ENCODE results near the gene HLA-DQB1.
"Not testable (repeated sequence)": the region's sequence is repeated elsewhere in the genome, so short reads cannot be mapped to it uniquely, and the experiment has no call there.

Gene HLA-DQB1

DNA sequence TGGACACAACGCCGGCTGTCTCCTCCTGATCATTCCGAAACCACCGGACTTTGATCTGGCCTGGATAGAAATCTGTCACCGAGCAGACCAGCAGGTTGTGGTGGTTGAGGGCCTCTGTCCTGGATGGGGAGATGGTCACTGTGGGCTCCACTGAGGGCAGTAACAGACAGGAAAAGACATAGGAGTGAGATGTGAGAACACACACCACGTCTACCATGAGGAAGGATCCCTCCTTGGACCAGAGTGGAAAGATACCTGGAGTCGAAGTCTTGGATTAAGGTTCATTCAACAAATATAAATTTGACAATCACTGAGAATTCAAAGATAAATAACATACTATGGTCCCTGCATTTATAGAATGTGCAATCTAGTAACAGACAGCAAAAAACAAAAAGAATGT is 4.4 kb downstream of the HLA-DQB1 start:
- no peak for DNase-seq

DNA sequence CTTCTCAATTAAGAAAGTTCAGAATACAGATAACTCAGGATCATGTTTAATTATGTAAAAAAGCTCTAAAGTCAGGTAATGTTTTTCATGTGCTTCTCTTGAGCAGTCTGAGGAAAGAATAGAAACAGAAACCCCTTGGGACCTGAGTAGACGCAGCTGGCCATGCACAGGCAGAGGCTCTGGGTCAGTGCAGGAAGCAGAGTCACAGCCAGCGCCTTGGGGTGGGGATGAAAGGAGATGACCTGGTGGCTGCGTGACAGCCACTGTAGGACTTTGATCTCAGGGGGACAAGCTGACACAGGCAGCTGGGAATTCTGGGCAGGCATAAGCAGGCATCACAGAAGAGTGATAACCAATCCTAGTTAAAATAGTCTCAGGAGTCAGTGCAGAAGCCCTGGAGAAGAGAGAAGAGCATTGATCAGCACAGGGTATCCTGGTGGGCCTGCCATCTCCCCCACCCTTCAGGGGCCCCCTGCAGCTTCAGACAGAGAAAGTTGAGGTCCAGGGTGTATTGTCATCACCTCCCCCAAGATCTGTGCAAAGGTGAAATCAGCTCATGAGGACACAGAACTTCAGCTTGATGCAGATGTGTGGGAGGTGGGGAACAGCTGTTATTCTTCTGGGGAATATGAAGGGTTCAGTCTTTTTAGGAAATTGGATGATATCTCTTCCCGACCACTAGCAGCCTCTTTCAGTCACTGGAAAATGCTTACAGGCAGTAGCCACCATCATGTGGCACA is 6.4 kb downstream of the HLA-DQB1 start:
- no peak for DNase-seq

GRCh38 chr6:32658268-32658897 is 8.1 kb downstream of the HLA-DQB1 start:
- peak; percentile 64 to 71 (median 65) for DNase-seq

DNA sequence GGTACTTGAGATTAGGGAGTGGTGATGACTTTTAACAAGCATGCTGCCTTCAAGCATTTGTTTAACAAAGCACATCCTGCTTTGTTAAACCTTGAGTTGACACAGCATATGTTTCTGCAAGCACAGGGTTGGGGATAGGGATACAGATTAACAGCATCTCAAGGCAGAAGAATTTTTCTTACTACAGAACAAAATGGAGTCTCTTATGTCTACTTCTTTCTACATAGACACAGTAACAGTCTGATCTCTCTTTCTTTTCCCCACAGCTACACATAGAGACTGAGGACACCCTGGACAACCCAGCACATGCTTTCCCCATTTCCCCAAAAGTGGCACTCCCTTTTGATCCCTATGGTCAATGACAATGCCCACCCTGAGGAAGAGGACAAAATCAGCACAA is 8.6 kb downstream of the HLA-DQB1 start:
- not testable (repeated sequence) for DNase-seq

- DNase-seq, result not testable (repeated sequence)
These were observed 9.1 kb downstream of the HLA-DQB1 start for GRCh38 chr6:32657329-32657728.

DNA sequence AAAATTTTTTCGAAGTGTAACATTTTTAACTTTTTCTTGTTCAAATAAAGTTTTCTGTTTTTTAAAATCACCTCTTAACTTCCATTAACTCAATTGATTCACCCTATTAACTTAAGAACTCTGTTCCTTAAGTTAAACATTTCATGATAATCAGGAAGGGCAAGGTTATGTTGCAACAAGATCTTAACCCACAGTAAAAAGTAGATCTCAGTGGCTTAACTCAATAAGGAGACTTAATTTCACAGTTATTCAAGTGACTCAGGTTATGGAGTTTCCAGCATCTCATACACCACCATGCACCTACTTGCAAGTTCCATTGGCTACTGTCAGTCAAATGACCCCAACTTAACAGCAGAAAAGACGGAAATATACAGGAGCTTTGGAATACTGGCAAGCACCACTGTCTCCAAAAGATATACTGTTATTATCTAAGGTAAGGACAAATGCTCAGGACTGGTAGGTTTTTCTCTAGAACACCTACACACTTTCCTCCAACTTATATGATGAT is 11.2 kb downstream of the HLA-DQB1 start:
- peak in 2 of 3 donors; percentile 42 to 53 for DNase-seq

DNA sequence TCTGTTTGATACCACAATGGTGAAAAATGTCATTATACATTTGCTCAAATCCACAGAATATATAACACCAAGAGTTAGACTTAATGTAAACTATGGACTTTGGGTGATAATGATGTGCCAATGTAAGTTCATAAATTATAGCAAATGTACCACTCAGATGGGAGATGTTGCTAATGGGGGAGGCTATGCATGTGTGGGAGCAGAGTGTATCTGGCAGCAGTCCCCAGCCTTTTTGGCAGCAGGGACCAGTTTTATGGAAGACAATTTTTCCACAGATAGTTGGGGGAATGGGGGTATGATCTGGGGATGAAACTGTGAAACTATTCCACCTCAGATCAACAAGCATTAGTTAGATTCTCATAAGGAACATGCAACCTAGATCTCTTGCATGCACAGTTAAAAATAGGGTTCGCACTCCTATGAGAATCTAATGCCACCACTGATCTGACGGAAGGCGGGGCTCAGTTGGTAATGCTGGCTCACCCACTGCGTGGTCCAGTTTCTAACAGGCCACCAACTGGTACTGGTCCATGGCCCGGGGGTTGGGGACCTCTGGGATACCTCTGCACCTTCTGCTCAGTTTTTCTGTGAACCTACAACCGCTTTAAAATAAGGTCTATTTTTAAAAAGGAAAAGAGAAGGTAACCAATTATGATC is 21.3 kb downstream of the HLA-DQB1 start:
- DNase-seq, result no peak

DNA sequence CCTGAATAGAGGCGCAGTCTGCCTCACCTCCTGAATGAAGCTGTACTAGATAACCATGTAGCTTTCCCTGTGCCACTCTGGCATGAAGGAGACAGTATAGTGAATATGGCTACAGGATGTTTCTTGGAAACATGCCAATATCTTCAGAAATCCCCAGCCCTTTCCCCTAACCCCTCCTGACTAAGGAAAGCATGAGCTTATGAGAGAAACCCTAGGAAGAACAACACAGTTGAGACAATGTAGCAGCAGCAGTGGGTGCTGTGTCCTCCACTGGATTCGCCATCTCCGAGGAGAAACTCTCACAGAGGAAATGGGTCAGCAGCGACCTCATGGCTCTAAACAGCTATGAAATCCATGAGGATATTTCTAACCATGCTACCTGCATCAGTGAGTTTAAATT is 22.6 kb downstream of the HLA-DQB1 start:
- DNase-seq, result peak in 1 of 3 donors; percentile 41

- no peak for DNase-seq
These were observed 23.7 kb downstream of the HLA-DQB1 start for GRCh38 chr6:32642720-32643106.

DNA sequence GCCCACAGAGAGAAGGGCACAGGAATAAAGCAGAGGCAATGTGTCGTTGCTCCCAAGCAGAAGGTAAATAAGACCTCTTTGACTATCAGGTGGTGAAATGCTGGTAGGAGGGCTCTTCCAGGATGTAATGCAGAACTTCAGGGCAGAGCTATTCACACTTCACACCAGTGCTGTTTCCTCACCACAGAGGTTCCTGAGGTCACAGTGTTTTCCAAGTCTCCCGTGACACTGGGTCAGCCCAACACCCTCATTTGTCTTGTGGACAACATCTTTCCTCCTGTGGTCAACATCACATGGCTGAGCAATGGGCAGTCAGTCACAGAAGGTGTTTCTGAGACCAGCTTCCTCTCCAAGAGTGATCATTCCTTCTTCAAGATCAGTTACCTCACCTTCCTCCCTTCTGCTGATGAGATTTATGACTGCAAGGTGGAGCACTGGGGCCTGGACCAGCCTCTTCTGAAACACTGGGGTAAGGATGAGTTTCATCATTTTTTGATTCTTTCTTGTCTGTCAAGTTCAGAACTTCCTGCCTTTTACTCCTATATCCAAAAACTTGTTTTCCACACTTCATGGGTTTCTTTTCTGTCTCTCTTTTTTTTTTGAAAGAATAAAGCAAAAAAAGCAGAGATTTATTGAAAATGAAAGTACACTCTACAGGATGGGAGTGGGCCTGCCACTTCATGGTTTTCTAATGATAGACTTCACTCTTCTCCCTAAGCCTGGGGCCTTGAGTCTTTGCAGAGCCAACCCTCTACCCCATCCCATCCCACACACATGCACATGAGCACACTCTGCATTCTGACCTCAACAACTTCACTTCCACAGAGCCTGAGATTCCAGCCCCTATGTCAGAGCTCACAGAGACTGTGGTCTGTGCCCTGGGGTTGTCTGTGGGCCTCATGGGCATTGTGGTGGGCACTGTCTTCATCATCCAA is 24.4 kb downstream of the HLA-DQB1 start:
- peak; percentile 51 to 71 (median 53) for DNase-seq

- no peak for DNase-seq
These were observed 25.3 kb downstream of the HLA-DQB1 start for GRCh38 chr6:32641122-32641521.

DNA sequence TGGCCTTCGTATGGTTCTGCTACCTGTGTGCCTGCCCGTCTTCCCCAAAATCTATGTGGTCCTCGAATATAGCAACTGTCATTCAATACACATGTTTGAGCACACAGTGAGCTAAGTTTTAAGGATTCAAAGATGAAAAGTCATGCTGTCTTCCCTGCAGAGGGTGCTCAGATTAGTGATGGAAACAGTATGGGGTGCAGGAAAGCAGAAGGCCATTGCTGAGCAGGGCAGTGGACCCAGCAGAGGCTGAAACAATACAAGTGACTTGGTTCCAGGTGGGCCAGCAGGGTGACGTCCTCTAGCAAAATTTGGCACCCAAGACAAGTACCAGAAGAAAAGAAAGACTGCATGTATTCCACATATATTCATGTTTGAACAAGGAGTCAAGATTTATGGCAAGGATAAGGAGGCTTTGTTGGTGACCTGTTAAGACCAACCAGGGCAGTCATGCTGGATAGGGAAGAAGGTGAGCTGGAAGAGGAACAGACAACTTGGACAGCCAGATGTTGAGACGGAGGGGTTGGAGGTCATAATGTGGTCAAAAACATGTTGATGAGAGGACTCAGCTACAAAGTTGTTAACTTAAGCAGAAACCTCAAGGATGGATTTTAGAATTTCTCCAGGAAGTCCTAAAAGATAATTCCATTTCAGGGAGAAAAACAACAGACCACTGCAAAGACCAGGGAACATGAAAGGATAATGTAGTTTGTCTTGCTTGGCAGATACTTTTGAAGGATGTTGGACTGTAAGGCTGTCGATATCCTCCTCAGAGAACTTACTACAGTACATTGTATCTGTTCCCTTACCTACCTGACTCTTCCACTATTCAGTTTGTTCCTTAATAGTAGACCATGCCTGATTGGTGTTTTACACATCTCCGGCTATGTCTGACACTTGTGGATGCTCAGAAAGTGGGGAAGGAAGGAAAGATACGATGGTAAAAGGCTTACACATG is 26.7 kb downstream of the HLA-DQB1 start:
- DNase-seq, result no peak

- DNase-seq, result no peak
These were observed 27.8 kb downstream of the HLA-DQB1 start for GRCh38 chr6:32638532-32639219.

DNA sequence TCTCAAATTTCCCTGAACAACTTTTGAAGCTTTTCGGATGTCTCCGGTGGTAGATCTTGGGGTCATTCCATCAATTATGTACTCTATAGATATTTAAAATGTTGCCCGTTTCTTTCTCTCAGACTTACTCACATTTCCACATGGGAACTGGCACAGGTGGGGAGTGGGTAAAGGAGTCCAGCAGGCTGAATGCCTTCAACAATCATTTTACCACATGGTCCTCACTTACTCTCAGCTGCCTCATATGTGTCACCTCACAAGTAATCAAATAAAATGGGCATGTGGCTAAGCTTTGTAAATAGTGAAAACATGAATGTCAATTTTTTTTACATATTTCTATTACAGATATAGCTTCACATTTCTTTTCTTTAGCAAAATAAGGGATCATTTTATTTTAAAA is 28.6 kb downstream of the HLA-DQB1 start:
- DNase-seq, result no peak

DNA sequence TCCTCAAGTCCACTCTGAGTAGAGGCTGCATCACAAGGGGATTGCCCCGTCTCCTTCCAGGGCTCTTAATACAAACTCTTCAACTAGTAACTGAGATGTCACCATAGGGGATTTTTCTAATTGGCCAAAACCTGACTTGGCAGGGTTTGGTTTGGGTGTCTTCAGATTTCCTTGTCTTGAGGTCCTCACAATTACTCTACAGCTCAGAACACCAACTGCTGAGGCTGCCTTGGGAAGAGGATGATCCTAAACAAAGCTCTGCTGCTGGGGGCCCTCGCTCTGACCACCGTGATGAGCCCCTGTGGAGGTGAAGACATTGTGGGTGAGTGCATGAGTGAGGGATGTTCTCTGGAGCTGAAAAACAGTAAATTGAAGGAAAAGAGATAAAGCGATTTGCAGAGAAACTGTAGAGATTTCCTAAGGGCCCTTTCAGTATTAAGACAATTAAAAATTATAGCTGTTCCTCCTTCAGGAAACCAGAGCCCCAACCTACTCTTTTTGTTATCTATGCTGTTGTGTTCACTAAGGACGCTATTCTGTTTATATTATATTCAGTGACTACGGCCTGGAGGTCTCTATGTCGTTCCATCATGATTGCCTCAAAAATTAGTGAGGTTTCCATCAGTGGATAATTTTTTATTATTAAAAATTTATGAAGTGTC is 29.1 kb downstream of the HLA-DQB1 start, which contains the start of gene HLA-DQA1:
Gene HLA-DQA1, plus strand, starts transcription at position 188 of the 662 bp plus-strand sequence. Its CDS starts 53 bp downstream, at position 241.
- DNase-seq, result peak; percentile 81 to 83 (median 82)

DNA sequence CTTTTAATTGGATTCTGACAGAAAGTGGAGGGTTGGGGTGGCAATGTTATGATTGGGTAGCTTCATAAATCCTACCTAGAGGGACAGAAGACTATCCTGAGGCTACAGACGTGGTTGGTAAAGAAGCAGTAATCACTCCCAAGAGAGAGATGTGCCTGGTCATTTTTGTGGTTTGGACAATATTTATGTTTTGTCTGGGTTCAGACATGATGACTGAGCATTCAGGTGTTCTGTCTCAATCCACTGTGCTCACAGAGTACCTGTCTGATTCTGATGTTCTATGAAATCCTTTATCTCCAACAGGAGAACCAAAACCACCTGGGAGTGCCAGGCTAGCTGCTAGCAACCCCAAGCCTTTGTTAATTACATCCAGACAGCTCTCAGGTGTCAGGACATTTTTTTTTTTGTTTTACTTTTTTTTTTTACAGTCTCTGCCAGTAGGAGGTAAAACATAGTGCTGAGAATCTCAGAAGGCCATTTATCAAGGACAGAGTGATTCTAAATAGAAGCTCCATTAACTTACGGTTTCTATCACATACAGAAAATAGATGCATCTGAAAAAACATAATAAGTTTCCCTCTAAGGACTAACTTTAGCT is 30.8 kb downstream of the HLA-DQB1 start:
- no peak for DNase-seq

GRCh38 chr6:32629793-32630192 is 36.7 kb downstream of the HLA-DQB1 start:
- not testable (repeated sequence) for DNase-seq

DNA sequence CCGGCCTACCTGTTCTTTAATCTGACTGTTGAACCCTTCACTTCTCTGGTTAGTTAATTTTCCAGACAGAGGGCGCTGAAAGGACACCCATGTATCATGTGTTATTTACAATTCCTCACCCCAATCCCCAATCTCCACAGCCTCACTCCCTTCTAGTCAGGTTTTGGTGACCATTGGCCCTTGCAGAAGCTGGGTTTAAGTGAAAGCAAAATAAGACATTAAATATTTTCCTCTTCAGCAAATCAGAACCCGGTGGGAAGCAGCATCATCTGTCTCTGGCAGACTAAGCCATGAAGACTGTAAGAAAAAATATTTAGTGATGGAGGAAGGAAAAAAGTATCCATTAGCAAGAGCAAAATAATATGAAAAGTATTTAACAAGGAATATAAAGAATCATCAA is 38.6 kb downstream of the HLA-DQB1 start:
- DNase-seq, result peak in 2 of 3 donors; percentile 69 to 75

DNA sequence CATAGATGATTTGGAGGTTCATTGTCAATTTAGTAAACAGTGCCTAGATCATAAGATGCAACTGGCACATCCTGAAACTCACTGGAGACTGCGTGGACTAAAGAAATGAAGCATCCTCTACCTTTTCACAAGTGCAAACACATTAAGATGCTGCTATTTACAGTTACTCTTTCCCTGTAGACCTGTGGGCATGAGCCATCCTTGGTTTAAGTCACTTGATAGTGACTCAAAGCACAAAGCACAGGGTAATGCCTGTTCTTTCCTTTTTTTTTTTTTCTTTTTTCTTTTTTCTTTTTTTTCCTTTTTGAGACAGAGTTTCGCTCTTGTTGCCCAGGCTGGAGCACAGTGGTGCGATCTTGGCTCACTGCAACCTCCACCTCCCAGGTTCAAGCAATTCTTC is 39.2 kb downstream of the HLA-DQB1 start:
- peak in 1 of 3 donors; percentile 27 for DNase-seq

DNA sequence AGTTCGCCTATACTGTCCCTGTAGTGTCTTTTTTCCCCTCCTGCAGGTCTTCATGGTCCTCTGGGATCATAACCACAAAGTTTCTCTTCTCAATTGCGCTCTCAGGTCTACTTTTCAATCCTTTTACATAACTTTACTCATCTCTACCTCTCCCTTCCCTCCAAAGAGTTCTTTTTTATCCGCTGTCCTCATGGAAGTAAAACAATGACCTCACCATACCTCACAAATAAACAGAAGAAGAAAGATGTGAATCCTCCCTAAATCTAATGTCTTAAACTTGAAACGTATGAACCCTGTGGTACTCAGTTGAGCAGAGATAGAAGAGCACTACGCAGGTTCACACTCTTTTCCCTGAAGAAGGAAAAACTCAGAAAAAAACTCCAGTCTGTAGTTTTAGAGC is 41.3 kb downstream of the HLA-DQB1 start:
- DNase-seq, result no peak

All from suppressor macrophage treated with lipopolysaccharide for 1 hour (primary cell).